ENCODE data around the gene PHLPP1.

Gene PHLPP1

DNA sequence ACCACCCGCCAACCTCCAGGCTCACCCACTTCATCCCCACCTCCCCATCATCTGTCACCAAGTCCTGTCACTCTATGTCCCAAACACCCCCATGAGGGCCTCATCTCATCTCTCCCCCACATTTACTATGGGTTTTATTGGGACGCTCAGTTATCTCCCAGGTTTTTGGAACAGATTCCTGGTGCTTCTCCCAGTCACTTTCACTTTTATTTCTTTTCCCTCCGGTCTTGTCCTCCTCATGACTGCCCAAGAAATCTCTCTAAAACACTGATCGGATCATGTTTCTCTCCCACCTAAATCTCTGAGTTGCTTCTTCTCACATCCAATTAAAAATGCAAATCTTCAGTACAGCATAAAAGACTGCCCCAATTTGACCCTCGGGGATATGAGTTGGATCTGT is 273.1 kb downstream of the PHLPP1 start:
- DNase-seq = no peak

DNA sequence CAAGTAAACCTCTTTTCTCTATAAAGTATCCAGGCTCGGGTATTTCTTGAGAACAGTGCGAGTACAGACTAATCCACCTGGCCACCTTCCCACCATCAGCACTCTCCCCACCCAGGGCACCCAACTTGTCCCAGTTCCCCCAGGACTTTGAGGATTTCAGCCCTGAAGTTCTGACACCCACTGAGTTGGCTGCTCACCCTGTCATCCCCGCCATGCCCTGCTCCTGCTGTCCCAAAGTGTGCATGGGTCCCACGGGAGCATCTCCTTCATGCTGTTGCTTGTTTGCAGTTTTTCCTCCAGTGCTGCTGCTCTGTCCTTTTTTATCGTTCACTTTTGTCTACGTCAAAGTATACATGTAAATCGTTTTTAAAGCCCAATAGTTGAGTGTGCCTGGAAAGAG is 273.9 kb downstream of the PHLPP1 start:
- no peak for DNase-seq

DNA sequence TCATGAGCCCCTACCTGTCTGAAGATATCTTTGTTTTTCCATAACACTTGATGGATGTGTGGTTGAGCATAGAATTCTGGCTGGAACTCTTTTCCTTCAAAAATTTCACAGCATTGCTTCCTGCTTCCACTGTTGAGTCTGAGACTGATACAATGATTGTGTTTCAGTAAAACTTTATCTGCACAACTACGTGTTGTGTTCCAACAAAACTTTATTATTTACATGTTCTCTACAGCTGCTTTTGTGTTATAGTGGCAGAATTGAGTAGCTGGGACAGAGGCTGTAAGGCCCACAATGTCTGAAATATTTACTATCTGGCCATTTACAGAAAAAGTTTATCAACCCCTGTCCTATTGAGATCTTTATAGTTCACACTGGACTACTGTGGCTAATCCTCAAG is 275.3 kb downstream of the PHLPP1 start:
- DNase-seq = no peak

DNA sequence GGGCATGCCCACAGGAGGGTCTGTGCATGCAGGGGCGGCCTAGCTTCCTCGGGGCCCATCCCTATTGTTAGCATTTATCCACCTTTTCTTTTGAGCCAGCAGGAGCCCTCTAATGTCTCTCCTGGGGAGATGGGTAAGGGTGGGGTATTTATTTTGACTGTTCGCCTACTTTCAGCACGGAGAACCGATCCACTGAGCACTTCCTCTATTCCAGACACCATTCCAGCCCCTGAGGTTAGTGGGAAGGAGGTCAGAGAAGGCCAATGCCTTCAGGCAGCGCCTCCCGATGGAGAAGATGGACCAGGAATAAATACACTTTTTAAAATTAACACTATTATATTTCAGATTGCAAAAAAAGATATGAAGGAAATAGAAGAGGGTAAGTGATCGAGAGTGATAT is 276.0 kb downstream of the PHLPP1 start:
- no peak for DNase-seq

DNA sequence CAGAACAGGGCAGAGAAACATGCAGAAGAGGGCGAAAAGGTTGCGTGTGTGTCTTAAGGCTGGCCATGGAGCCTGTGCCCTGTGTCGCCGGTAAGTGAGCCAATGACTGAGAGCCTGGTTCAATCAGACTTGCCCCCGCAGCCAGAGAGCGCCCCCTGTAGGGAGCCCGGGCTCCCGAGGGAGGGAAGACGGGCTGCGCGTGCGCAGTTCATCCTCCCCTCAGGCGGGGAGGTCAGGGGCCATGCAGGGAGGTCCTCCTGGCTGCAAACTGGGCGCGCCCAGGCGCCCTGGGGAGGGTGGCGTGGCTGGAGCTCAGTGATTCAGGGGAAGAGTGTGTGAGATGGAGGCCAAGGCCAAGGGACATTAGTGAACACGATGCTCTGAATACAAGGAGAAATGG is 276.6 kb downstream of the PHLPP1 start:
- no peak for DNase-seq

DNA sequence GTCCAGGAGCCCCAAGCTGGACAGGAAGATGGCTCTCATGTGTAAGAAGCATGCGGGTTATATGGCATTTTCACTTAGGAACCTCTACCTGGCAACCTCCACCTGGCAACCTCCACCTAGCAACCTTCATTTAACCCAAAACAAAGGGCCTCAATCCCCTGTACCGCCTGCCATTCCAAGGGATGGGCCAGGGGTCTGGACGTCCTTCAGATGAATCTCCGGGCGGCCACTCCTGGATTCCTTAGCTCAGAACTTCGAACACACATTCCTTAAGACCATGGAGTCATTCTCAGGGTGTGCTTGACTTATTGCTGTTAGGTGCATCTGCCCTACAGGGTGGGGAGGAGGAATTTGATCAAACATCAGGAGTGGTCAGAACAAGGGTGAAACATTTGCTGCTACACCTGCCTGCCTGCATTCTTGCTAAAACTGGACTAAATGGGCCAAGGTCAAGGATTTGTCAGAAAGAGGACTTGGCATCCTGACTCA is 277.6 kb downstream of the PHLPP1 start:
- no peak for DNase-seq

DNA sequence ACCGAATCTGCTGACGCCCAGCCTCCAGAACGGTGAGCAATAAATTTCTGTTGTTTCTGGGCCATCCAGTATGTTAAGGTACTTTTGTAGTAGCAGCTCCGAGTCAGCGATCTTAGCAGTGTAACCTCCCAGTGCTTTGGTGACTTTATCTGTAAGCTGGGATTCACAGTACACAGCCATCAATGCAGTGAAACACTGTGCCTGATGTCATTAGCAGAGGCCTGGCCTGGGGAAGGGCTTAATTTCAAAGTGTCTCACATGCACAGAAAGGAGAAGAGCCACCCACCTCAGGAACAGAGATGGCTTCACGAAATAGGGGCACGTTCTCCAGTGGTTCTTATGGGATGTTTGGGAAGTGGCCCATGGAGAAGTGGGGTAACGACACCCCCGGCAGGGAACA is 281.2 kb downstream of the PHLPP1 start:
- DNase-seq = no peak

DNA sequence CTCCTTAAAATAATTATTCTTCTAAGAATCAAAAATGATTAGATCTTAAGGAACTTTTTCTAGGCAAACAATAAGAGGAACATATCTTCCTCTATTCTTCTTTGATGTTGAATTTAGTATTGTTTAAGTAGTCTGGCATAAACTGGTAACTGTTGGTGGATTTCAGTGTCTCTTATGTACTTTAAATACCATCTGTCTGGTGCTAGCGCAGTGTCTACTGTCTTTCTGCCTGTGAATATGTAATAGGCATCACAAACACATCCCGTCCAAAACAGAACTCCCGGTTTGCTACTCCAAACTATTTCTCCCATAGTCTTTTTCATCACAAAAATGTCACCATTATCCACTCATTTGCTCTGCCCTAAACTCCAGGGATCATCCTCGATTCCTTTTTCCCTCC is 281.7 kb downstream of the PHLPP1 start:
- no peak for DNase-seq

DNA sequence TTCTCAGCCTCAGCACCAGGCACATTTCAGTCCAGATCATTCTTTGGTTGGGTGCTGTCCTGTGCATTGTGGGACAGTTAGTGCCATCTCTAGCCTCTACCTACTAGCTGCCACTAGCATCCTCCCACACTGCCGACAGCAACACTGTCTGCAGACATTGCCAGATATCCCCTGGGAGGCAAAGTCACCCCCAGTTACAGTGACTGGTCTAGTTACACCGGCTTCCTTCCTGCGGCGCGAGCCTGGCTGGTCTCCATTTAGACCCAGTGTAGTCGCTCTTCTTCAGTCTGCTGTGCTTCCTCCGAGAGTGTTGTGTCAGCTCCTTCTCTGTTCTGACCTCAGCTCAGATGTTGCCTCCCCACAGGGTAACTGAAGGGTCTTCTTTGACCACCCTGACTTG is 283.1 kb downstream of the PHLPP1 start:
- no peak for DNase-seq

DNA sequence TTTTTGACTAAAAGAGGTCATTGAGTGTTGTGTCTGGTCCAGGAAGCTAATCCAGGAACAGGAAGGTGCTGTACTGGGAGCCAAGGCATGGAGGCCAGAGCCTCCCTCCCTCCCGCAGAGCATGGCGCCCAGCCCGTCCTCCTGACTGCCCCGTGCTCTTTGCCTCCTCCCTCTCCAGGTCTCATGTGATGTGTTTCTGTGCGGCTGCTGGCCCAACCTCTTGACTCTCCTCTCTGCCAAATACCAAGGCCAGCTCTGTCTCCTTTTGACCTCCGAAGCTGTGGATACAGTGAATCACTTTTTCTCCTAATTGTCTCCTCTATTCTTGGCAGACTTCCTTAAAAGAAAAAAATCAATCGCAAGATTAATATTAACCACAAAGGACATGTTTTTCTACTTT is 284.1 kb downstream of the PHLPP1 start:
- no peak for DNase-seq

DNA sequence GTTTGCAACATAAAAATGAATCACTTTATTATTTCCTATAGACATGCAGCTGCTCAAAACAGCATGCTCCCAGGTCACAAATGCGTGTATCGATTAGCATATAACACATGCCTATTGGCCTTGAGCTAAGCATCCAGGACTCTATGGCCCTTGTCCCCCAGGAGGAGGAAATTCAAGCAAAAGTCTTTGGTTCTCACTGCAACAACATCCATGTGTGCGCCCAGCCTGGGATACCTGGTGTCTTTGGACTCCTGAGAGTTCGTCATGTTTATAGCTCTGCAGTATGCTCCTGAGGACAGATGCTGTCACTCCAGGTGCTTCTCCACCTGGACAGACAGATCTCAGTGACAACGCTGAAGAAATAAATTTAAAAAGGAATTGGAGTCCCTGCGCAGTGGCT is 284.6 kb downstream of the PHLPP1 start:
- no peak for DNase-seq

DNA sequence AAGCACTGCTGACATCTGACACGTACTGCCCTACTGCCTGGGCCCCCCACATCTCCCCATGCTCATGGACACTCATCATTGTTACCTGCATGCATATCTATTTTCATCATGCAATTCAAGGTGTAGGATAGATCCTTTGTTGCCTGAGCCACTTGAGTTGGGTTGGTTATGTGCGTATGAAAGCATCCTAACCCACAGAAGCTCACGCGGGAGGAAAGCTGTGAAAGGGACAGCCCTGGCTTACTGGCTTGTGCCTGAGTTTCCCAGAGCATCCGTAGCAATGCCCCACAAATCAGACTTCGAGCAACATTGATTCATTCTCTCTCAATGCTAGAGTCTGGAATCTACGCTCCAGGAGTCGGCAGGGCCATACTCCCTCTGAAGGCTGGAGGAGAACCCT is 285.5 kb downstream of the PHLPP1 start:
- no peak for DNase-seq

DNA sequence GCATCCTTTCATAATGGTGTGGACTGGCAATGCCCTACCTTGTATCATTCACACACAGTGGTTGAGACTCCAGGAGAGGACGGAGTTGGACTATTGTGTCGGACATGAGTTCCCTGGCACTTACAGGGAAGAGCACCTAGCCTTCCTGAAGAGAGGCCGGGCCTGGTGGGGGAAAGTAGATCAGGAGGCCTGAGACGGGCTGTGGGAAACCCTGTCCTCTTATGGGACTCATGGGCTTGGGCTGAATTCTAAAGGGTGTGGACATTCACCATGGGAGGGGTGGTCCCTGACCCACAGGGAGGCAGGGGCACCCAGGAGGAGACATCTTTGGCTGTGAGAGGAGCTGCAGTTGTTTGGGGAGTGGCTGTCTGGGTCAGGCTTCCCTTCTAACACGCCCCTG is 286.5 kb downstream of the PHLPP1 start:
- no peak for DNase-seq

DNA sequence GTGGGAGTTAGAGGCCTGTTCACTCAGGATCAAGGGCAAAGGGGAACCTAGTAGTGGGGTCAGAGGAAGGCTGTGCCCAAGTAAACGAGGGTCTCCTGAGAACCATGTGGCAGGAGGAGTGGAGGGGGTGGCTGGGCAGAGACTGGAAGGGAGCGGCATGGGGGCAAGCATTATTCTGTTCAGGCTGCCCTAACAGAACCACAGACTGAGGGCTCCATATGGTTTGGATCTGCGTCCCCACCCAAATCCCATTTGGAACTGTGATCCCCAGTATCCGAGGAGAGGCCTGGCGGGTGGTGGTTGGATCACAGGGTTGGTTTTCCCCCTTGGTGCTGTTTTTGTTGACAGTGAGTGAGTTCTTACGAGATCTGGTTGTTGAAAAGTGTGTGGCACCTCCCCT is 287.0 kb downstream of the PHLPP1 start:
- no peak for DNase-seq

DNA sequence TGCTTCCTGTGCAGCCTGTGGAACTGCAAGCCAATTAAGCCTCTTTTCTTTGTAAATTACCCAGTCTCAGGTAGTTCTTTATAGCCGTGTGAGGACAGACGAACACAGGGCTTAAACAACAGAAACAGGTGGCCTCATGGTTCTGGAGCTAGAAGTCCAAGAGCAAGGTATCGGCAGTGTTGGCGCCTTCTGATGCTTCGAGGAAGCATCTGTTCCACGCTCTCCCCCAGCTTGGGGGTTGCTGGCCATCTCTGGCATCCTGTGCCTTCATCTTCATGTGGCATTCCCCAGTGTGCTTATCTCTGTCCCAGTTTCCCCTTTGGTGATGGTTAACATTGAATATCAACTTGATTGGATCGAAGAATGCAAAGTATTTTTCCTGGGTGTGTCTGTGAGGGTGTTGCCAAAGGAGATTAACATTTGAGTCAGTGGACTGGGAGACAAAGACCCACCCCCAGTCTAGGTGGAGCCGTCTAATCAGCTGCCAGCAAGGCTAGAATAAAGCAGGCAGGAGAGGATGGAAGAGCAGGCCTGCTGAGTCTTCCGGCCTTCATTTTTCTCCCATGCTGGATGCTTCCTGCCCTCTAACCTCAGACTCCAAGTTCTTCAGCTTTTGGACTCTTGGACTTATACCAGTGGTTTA is 287.6 kb downstream of the PHLPP1 start:
- DNase-seq = no peak

DNA sequence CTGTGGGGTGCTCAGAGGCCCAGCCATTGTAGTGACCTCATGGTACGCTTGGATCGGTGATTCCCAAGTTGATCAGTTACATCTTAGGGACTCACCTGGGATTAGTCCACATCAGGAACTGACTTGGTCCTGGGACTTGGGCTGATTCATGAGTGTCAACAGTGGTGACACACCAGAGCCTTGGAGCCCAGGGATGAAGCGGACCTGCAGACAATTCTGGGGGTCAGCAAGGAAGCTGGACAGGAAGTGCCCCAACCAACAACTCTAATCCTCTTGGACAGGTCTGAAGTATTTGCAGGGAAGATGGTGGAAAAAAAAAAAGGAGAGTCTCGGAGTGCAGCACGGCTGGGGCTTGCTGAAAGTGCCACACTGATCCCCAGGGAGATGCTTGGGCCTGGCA is 288.6 kb downstream of the PHLPP1 start:
- DNase-seq = no peak

DNA sequence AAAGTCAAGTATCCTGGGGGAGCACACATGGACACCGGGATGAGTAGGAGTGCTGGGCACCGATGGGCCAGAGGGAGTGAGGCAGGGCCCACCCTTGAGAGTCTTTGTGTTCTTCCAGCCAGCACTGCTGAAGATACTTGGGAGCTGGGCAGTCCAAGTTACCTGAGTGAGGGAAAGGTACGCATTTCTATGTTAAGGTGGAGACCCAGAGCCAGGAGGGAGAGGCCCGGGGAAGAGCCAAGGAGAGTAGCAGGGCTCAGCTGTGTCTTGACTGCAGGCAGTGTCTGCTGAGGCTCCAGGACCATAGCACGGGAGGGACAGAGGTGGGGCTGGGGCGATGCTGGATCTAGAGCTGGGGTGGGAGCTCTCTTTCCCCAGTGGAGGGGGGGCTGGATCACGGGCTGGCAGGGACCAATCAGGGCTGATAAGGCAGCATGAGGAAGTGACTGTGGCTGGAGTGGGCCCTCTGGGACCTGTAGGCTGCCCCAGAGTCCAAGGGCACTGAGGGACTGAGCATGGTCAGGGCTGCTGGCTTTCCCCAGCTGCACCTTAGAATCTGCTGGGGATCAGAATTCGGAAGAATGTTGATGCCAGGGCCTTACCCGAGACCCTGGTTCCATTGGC is 289.2 kb downstream of the PHLPP1 start:
- DNase-seq = no peak

DNA sequence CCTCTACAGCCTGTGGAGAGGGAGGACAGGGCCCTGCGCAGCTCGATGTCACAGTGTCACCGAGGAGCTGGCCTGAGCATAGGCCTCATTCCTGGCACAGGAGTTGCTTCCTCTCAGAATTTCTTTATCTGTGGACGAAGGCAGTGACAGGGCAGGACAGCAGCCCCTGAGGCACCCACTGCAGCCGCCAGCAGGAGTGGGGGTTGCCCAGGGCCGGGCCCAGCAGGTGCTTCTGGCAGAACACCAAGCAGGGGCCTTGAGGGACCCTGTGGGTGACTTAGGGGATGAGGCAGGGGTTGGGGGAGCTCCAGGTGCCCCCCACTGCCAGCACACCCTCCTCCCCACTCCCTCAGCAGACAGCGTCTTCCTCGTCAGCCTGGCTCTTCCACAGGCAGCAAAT is 290.0 kb downstream of the PHLPP1 start:
- DNase-seq = no peak

DNA sequence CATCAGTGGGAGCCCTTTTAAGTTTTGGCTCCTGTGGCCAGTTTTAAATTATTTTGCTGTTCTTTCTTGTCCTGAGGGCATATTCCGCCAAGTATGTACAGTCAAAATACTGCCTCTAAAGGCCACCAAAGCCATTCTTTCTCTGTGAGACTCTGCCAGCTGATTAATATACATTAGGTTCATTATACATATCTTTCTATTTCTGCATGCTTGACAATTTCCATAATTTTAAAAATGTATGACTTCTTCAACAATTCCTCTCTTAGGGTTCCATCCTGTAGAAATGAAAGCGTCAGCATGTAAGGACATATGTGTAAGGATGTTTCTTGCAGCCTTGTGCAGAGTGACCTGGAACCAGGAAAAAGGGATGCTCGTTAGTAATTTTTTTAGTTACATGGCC is 291.9 kb downstream of the PHLPP1 start:
- no peak for DNase-seq

DNA sequence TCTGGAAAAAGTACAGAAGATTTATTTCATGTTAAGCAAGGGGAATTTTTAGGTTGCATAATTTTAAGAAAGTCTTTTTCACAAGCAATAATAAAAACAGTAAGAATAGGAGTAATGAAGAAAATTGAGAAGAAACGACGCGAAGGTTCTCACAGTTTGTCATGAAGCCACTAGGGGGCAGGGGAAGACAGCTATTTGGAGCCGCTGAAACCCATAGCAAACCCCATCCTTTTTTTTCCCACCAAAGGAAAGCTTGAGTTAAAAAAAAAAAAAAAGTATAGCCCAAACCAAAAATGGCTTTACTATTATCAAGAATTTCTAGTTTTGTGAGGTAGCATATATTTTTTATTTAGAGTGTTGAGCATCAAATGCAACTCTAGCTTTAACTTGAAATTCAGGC is 300.9 kb downstream of the PHLPP1 start:
- DNase-seq = peak; percentile 37

DNA sequence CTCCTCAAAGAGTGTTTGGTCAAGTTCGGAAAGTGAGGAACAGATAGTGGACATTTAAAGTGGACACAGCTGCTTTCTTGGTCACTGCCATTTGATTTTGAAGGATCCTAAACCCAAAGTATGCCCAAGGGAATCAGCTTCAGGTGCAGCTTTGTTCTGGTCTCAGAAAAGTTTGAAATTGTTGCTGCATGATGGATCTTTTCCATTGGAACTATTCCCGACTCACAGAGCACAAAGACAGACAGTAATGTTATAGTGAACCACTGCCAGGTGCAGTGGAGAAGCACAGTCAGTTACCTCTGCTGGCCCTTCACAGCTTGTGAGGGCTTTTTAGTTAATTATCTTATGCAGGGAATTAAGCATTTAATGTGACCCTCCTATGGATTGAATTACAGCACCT is 301.7 kb downstream of the PHLPP1 start:
- DNase-seq = no peak

DNA sequence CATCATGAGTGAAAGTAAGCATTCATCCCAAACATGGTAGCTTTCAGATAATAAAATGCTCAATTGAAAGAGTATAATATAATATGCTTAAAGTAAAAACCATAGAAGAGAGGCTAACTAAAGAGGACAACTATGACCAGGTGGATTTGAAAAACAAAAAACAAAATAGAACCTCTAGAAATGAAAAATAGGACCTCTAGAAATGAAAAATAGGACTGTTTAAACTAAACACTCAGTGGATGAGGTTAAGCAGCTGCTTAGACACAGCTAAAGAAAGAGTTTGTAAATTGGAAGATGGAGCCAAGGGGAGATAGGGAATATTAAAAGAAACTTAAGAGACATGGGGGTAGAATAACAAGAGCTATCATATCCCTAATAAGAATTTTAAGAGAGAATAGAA is 302.6 kb downstream of the PHLPP1 start:
- DNase-seq = no peak

DNA sequence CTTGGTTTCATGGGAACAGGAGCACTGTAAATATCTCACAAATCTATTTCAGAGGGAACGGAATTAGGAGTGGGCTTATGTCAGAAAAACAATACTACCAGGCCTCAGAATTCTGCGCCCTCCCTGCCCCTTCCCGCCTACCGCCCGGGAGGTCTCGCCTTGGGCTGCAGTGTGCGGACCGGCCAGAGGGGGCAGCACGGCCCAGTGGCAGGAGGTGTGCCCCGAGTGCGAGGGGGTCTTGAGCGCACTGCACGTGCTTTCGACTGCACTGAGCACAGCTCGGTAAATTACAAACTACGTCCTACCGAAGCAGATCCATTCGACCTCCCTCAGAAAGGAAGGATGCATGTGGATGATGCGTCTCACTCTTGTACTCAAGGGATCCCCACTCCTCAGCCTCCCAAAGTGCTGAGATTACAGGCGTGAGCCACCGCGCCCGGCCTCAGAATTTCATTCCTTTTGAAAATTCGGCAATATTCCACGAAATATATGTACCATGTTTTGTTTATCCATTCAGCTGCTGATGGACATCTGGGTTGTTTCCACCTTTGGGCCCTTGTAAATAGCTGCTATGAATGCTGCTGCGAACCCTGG is 307.2 kb downstream of the PHLPP1 start:
- DNase-seq = no peak

DNA sequence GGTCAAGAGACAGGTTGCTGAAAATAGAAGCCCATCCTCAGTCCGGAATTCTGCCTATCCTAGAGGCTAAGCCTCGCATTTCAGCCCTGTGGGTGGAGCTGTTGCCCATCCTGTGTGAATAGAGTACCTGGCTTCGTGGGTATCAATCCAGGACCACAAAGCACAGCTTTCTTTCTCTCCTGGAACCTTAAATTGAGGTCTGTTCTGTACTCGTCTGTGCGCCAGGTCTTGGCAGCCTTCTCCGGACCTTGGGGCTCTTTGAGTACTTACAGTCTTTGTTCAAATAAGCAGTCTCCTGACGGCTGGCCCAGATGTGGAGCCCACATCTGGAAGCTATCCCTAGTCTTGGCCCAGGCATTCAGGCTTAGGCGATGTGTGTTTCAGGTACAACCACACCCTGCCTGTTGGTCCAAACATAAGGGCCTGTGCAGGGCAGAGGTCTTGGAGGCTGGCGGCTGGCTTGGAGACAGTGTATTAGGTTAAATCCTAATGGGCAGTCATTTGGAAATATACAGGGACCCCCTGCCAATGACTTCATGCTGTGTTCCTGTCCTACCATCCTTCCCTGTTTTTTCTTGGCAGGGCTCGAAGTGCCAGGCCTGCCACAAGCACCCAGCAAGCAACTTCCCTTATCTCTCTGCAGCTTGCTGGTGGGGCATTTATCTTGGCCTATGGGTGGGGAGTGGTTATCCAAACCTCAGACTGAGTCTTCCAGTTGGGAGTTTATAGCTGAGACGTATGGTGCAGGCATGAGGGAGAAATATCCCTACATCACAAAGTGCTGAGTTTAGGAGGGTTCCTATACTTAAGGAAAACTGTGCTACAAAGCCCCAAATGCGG is 310.1 kb downstream of the PHLPP1 start:
- no peak for DNase-seq

Data from activated CD4-positive, alpha-beta T cell treated with anti-CD3 and anti-CD28 coated beads, Interleukin-2, amount 50 U/mL, for 1 hour (primary cell).